Astrocyte (in vitro differentiated cells and primary cell): ENCODE measurements around the gene ELMO1.

Experiments
- EZH2 ChIP-seq: IDR thresholded peaks from 2 replicates; pipeline ENCODE4 v1.6.1; 2012; ENCODE audit warnings: mild to moderate bottlenecking, low read length, inconsistent platforms; ENCODE audit not compliant: insufficient read depth
- TF ChIP-seq, protein P1 (sequence below): IDR thresholded peaks from 2 replicates; pipeline ENCODE4 v1.5.1; 2011; ENCODE audit warnings: low read depth, mild to moderate bottlenecking, inconsistent platforms, low read length, moderate library complexity; ENCODE audit not compliant: insufficient read depth

DNA sequence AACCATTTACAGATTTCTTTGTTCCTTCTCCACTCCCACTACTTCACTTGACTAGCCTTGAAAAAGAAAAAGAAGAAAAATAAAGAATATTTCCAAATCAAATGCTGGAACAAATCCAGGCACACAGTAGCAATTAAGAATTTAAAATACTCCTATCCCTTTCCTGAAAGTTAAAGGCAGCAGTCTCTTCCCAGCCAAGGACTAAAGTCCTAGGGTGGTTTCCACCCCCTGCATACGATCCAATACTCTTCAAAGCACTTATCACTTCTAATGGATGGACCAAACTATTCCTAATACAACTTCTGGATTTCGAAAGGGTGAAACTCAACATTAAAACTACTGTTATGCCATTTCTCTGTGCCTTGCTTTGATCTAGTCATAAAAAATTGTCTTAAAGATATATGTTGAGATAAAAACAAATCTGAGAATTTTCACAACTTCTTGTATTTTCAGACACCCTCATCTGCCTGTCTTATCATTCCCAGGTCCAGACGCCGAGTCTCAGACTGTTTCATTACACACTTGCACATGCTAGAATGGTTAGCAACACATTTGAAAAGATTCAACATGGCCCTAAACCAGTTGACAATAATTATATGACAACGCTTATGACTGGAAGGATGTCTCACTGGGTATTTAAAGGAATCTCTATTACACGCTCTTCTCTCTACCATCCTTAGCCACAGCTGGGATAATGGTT lies 13.4 kb downstream of the ELMO1 start:
- TF ChIP-seq, protein P1, sequence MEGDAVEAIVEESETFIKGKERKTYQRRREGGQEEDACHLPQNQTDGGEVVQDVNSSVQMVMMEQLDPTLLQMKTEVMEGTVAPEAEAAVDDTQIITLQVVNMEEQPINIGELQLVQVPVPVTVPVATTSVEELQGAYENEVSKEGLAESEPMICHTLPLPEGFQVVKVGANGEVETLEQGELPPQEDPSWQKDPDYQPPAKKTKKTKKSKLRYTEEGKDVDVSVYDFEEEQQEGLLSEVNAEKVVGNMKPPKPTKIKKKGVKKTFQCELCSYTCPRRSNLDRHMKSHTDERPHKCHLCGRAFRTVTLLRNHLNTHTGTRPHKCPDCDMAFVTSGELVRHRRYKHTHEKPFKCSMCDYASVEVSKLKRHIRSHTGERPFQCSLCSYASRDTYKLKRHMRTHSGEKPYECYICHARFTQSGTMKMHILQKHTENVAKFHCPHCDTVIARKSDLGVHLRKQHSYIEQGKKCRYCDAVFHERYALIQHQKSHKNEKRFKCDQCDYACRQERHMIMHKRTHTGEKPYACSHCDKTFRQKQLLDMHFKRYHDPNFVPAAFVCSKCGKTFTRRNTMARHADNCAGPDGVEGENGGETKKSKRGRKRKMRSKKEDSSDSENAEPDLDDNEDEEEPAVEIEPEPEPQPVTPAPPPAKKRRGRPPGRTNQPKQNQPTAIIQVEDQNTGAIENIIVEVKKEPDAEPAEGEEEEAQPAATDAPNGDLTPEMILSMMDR = no peak
- no peak for TF ChIP-seq EZH2
